GM12878 (cell line): ENCODE results near the gene FSIP1. TPM values are rescaled to one million over a fixed set of nuclear protein-coding genes. Genes with fewer than 3 reads are reported as not detected.

ENCODE experiments used
- BACH1 ChIP-seq: fragments of 450-650 bp; IDR thresholded peaks from 2 replicates; pipeline ENCODE4 v1.6.1; 2017; ENCODE audit warnings: mild to moderate bottlenecking, borderline replicate concordance
- BHLHE40 ChIP-seq, 2 experiments: fragments of 450-650 bp in 1 of 2; IDR thresholded peaks; 2 replicates each; pipeline ENCODE4 v1.6.1; 2011 to 2017; ENCODE audit warnings: low read depth in 2 of 2, borderline replicate concordance in 1 of 2, improper control_type of control experiment in 1 of 2, low read length in 1 of 2, mild to moderate bottlenecking in 1 of 2
- CBFB ChIP-seq: IDR thresholded peaks from 2 replicates; pipeline ENCODE4 v1.6.1; 2016; ENCODE audit warnings: antibody characterized with exemption, low read depth
- CHD2 ChIP-seq: IDR thresholded peaks from 2 replicates; pipeline ENCODE4 v1.6.1; 2011; ENCODE audit warnings: low read depth, low read length, improper control_type of control experiment, borderline replicate concordance
- EED ChIP-seq: sonication (generic); IDR thresholded peaks from 2 replicates; pipeline ENCODE4 v1.6.1; 2016; ENCODE audit warnings: antibody characterized with exemption, low read depth
- ESRRA ChIP-seq: IDR thresholded peaks from 2 replicates; pipeline ENCODE4 v1.6.1; 2012; ENCODE audit warnings: mild to moderate bottlenecking, low read length, improper control_type of control experiment
- HDAC6 ChIP-seq: fragments of 200-600 bp; sonication (generic); IDR thresholded peaks from one replicate; pipeline ENCODE4 v1.8.0; 2017; ENCODE audit warnings: antibody characterized with exemption; ENCODE audit not compliant: unreplicated experiment
- HDGF ChIP-seq: fragments of 450-650 bp; IDR thresholded peaks from 2 replicates; pipeline ENCODE4 v1.6.1; 2016; ENCODE audit warnings: antibody characterized with exemption
- KLF5 ChIP-seq: fragments of 450-650 bp; IDR thresholded peaks from 2 replicates; pipeline ENCODE4 v1.6.1; 2014; ENCODE audit warnings: mild to moderate bottlenecking; ENCODE audit not compliant: partially characterized antibody
- LARP7 ChIP-seq: fragments of 450-650 bp; IDR thresholded peaks from 2 replicates; pipeline ENCODE4 v1.6.1; 2017; ENCODE audit warnings: mild to moderate bottlenecking
- MYB ChIP-seq: fragments of 150-350 bp; IDR thresholded peaks from 2 replicates; pipeline ENCODE4 v1.6.1; 2014; ENCODE audit warnings: mild to moderate bottlenecking, low read depth, low read length, borderline replicate concordance
- RAD51 ChIP-seq: fragments of 450-650 bp; IDR thresholded peaks from 2 replicates; pipeline ENCODE4 v1.6.1; 2016; ENCODE audit warnings: moderate library complexity, mild to moderate bottlenecking, inconsistent platforms
- RUNX3 ChIP-seq: IDR thresholded peaks from 2 replicates; pipeline ENCODE4 v1.6.1; 2012; ENCODE audit warnings: low read length, inconsistent platforms
- SIN3A ChIP-seq: IDR thresholded peaks from 2 replicates; pipeline ENCODE4 v1.6.1; 2012; ENCODE audit warnings: low read depth, low read length, improper control_type of control experiment
- SIX5 ChIP-seq: IDR thresholded peaks from 2 replicates; pipeline ENCODE4 v1.6.1; 2011; ENCODE audit warnings: mild to moderate bottlenecking, low read depth, low read length, moderate library complexity; ENCODE audit not compliant: severe bottlenecking
- SMARCA5 ChIP-seq: fragments of 450-650 bp; IDR thresholded peaks from 2 replicates; pipeline ENCODE4 v1.6.1; 2017; ENCODE audit warnings: mild to moderate bottlenecking
- SMC3 ChIP-seq: IDR thresholded peaks from 2 replicates; pipeline ENCODE4 v1.6.1; 2011; ENCODE audit warnings: low read length, improper control_type of control experiment, borderline replicate concordance
- TCF12 ChIP-seq: IDR thresholded peaks from 2 replicates; pipeline ENCODE4 v1.6.1; 2011; ENCODE audit warnings: low read depth, mild to moderate bottlenecking, low read length
- TCF7 ChIP-seq: IDR thresholded peaks from 2 replicates; pipeline ENCODE4 v1.6.1; 2014; ENCODE audit warnings: antibody characterized with exemption, borderline replicate concordance
- ZNF274 ChIP-seq: IDR thresholded peaks from one replicate; pipeline ENCODE4 v1.8.0; 2011; ENCODE audit not compliant: insufficient read length, insufficient read depth
- polyA plus RNA-seq, 11 experiments: library from polyadenylated mRNA; depleted of rRNA in 4 of 11; unstranded in 6 of 11; stranded (reverse) in 5 of 11; fragments of >200 nt; fragmentation: Nextera tagmentation in 4 of 11; fragmentation: Illumina TruSeq in 1 of 11; extraction: Ambion mirVana in 4 of 11; extraction: Trizol in 1 of 11; gene quantifications; 1 replicate in 1 of 11; 2 replicates in 10 of 11; pipeline versions ENCODE4 v1.2.1 to v1.2.3, GENCODE V29; 2011 to 2016; ENCODE audit warnings: inconsistent platforms in 2 of 11, missing spikeins in 2 of 11, low read depth in 1 of 11
- total RNA-seq, 4 experiments: library from RNA; depleted of rRNA in 3 of 4; stranded (reverse); fragments of >200 nt in 3 of 4; fragmentation: Illumina TruSeq in 1 of 4; extraction: Trizol in 1 of 4; gene quantifications; 2 replicates each; pipeline versions ENCODE4 v1.2.1 to v1.2.3, GENCODE V29; 2013 to 2021
- TF ChIP-seq, protein P1 (sequence below): fragments of 450-650 bp; formaldehyde crosslinking; IDR thresholded peaks from 2 replicates; pipeline ENCODE4 v1.4.0; 2022; ENCODE audit warnings: mild to moderate bottlenecking, moderate library complexity
- TF ChIP-seq, protein P2 (sequence below): fragments of 450-650 bp; IDR thresholded peaks from 2 replicates; pipeline ENCODE4 v1.6.1; 2016; ENCODE audit warnings: mild to moderate bottlenecking
- TF ChIP-seq, protein P3 (sequence below): IDR thresholded peaks from 2 replicates; pipeline ENCODE4 v1.6.1; 2011; ENCODE audit warnings: borderline replicate concordance, low read depth, mild to moderate bottlenecking, moderate library complexity, mixed read lengths, low read length; ENCODE audit not compliant: insufficient read depth; ENCODE audit errors: extremely low read length
- TF ChIP-seq, protein P4 (sequence below): fragments of 450-650 bp; IDR thresholded peaks from 2 replicates; pipeline ENCODE4 v1.6.1; 2017; ENCODE audit warnings: antibody characterized with exemption, mild to moderate bottlenecking, moderate library complexity

FSIP1 gene
- total and polyA plus RNA-seq, 10 of the 15 experiments (the other 5 are each of a cell fraction or from before 2014, with no cell fraction given), result 0.15 to 0.67 (median 0.35) TPM

DNA sequence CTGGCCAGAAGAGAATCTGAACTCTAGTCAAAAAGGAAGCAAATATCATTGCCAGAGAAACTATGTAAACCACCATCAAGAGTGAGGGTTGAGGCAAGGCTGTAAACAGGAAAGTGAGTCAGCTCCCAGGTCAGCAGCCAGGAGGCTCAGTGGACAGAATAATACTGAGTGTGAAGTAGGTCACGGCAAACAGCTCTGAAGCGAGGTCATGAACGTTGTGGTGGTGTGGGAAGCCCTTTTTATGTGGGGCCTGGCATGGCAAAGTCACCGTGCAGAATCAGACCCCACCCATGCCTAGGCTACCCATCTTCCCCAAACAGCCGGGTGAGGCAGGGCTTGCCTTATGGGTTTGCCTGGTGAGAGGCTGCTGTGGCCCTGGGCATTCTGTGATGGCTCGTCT, 157.8 kb downstream of the FSIP1 start (continued):
- TF ChIP-seq, protein P1, sequence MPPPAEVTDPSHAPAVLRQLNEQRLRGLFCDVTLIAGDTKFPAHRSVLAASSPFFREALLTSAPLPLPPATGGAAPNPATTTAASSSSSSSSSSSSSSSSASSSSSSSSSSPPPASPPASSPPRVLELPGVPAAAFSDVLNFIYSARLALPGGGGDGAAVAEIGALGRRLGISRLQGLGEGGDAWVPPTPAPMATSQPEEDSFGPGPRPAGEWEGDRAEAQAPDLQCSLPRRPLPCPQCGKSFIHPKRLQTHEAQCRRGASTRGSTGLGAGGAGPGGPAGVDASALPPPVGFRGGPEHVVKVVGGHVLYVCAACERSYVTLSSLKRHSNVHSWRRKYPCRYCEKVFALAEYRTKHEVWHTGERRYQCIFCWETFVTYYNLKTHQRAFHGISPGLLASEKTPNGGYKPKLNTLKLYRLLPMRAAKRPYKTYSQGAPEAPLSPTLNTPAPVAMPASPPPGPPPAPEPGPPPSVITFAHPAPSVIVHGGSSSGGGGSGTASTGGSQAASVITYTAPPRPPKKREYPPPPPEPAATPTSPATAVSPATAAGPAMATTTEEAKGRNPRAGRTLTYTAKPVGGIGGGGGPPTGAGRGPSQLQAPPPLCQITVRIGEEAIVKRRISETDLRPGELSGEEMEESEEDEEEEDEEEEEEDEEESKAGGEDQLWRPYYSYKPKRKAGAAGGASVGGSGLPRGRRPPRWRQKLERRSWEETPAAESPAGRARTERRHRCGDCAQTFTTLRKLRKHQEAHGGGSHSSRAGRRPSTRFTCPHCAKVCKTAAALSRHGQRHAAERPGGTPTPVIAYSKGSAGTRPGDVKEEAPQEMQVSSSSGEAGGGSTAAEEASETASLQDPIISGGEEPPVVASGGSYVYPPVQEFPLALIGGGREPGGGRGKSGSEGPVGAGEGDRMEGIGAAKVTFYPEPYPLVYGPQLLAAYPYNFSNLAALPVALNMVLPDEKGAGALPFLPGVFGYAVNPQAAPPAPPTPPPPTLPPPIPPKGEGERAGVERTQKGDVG (CRISPR knock-in tag), result no peak
- TF ChIP-seq SIN3A (no peak), CHD2 (no peak), RAD51 (no peak), KLF5 (no peak), HDAC6 (no peak), HDGF (no peak), ZNF274 (no peak), SMARCA5 (no peak), TCF12 (no peak), RUNX3 (peak; percentile 60), CBFB (no peak), BHLHE40 (IDR thresholded peaks at IDR 0.05; ENCODE audit: borderline replicate concordance in 1 of 2, low read depth in 2 of 2, low read length in 1 of 2) (peak; percentile 18 to 36; a peak in 1 of 4 replicates), LARP7 (no peak), MYB (no peak), TCF7 (no peak), BACH1 (no peak), EED (no peak), ESRRA (no peak), SMC3 (no peak), SIX5 (no peak)
- TF ChIP-seq, protein P2, sequence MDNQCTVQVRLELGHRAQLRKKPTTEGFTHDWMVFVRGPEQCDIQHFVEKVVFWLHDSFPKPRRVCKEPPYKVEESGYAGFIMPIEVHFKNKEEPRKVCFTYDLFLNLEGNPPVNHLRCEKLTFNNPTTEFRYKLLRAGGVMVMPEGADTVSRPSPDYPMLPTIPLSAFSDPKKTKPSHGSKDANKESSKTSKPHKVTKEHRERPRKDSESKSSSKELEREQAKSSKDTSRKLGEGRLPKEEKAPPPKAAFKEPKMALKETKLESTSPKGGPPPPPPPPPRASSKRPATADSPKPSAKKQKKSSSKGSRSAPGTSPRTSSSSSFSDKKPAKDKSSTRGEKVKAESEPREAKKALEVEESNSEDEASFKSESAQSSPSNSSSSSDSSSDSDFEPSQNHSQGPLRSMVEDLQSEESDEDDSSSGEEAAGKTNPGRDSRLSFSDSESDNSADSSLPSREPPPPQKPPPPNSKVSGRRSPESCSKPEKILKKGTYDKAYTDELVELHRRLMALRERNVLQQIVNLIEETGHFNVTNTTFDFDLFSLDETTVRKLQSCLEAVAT, result no peak
- TF ChIP-seq, protein P3, sequence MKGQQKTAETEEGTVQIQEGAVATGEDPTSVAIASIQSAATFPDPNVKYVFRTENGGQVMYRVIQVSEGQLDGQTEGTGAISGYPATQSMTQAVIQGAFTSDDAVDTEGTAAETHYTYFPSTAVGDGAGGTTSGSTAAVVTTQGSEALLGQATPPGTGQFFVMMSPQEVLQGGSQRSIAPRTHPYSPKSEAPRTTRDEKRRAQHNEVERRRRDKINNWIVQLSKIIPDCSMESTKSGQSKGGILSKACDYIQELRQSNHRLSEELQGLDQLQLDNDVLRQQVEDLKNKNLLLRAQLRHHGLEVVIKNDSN, result no peak
- TF ChIP-seq, protein P4, sequence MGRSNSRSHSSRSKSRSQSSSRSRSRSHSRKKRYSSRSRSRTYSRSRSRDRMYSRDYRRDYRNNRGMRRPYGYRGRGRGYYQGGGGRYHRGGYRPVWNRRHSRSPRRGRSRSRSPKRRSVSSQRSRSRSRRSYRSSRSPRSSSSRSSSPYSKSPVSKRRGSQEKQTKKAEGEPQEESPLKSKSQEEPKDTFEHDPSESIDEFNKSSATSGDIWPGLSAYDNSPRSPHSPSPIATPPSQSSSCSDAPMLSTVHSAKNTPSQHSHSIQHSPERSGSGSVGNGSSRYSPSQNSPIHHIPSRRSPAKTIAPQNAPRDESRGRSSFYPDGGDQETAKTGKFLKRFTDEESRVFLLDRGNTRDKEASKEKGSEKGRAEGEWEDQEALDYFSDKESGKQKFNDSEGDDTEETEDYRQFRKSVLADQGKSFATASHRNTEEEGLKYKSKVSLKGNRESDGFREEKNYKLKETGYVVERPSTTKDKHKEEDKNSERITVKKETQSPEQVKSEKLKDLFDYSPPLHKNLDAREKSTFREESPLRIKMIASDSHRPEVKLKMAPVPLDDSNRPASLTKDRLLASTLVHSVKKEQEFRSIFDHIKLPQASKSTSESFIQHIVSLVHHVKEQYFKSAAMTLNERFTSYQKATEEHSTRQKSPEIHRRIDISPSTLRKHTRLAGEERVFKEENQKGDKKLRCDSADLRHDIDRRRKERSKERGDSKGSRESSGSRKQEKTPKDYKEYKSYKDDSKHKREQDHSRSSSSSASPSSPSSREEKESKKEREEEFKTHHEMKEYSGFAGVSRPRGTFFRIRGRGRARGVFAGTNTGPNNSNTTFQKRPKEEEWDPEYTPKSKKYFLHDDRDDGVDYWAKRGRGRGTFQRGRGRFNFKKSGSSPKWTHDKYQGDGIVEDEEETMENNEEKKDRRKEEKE, result no peak
